ENCODE data around the gene ZNF292.
"Not testable (repeated sequence)": the region's sequence is repeated elsewhere in the genome, so short reads cannot be mapped to it uniquely, and the experiment has no call there.

ZNF292 gene

GRCh38 chr6:87277123-87277522 is 121.8 kb downstream of the ZNF292 start:
- DNase-seq (ENCODE audit: low spot score) = peak; percentile 17

- DNase-seq (ENCODE audit: low spot score) = no peak
Measured at GRCh38 chr6:87279196-87279595, 123.8 kb downstream of the ZNF292 start.

GRCh38 chr6:87281426-87281825 is 126.1 kb downstream of the ZNF292 start:
- no peak for DNase-seq (ENCODE audit: low spot score)

GRCh38 chr6:87282743-87283142 is 127.4 kb downstream of the ZNF292 start:
- DNase-seq (ENCODE audit: low spot score) = no peak

- DNase-seq (ENCODE audit: low spot score) = no peak
Measured at GRCh38 chr6:87283461-87283860, 128.1 kb downstream of the ZNF292 start.

- DNase-seq (ENCODE audit: low spot score) = no peak
Measured at GRCh38 chr6:87287251-87287650, 131.9 kb downstream of the ZNF292 start.

GRCh38 chr6:87289571-87289970 is 134.2 kb downstream of the ZNF292 start:
- DNase-seq (ENCODE audit: low spot score) = no peak

- DNase-seq (ENCODE audit: low spot score) = no peak
Measured at GRCh38 chr6:87291883-87292282, 136.5 kb downstream of the ZNF292 start.

- no peak for DNase-seq (ENCODE audit: low spot score)
Measured at GRCh38 chr6:87293526-87293925, 138.2 kb downstream of the ZNF292 start.

- DNase-seq (ENCODE audit: low spot score) = no peak
Measured at GRCh38 chr6:87297119-87297518, 141.8 kb downstream of the ZNF292 start.

GRCh38 chr6:87301277-87301676 is 145.9 kb downstream of the ZNF292 start:
- DNase-seq (ENCODE audit: low spot score) = not testable (repeated sequence)

- no peak for DNase-seq (ENCODE audit: low spot score)
Measured at GRCh38 chr6:87308970-87309369, 153.6 kb downstream of the ZNF292 start.

- no peak for DNase-seq (ENCODE audit: low spot score)
Measured at GRCh38 chr6:87312860-87313259, 157.5 kb downstream of the ZNF292 start.

All from cerebellar cortex (tissue), 1 donor.